Hepatocyte (in vitro differentiated cells): ENCODE data around the gene ADCY4. TPM values are rescaled to one million over a fixed set of nuclear protein-coding genes. Genes with fewer than 3 reads are reported as not detected.

Experiments used
- DNase-seq: peaks from one replicate; pipeline ENCODE4 v3.0.0-alpha.2; 2016; ENCODE audit warnings: low spot score
- H2AFZ ChIP-seq: fragments of 200-600 bp; sonication (generic); 2 replicates; pipeline ENCODE4 v1.6.0; 2016; ENCODE audit warnings: antibody characterized with exemption, mild to moderate bottlenecking
- H3K27ac ChIP-seq: fragments of 200-600 bp; sonication (generic); 2 replicates; pipeline ENCODE4 v1.5.1; 2016; ENCODE audit warnings: mild to moderate bottlenecking
- H3K27me3 ChIP-seq: fragments of 200-600 bp; sonication (generic); 2 replicates; pipeline ENCODE4 v1.6.1; 2016
- H3K36me3 ChIP-seq: fragments of 200-600 bp; sonication (generic); replicated peaks from 2 replicates; pipeline ENCODE4 v1.5.1; 2016; ENCODE audit warnings: low read depth; ENCODE audit not compliant: insufficient read depth
- H3K4me1 ChIP-seq: fragments of 200-600 bp; sonication (generic); 2 replicates; pipeline ENCODE4 v1.5.1; 2016; ENCODE audit warnings: mild to moderate bottlenecking, moderate library complexity; ENCODE audit not compliant: insufficient read depth
- H3K4me2 ChIP-seq: fragments of 200-600 bp; sonication (generic); 2 replicates; pipeline ENCODE4 v1.6.0; 2016
- H3K4me3 ChIP-seq: fragments of 200-600 bp; sonication (generic); 2 replicates; pipeline ENCODE4 v1.5.1; 2016; ENCODE audit warnings: mild to moderate bottlenecking
- H3K79me2 ChIP-seq: fragments of 200-600 bp; sonication (generic); 2 replicates; pipeline ENCODE4 v1.6.0; 2017; ENCODE audit warnings: mild to moderate bottlenecking
- H3K9me2 ChIP-seq: fragments of 200-600 bp; sonication (generic); replicated peaks from 2 replicates; pipeline ENCODE4 v1.6.0; 2017; ENCODE audit warnings: mild to moderate bottlenecking; ENCODE audit not compliant: insufficient read depth
- H3K9me3 ChIP-seq: fragments of 200-600 bp; sonication (generic); 2 replicates; pipeline ENCODE4 v1.5.1; 2016; ENCODE audit warnings: low read depth, mild to moderate bottlenecking
- H4K20me1 ChIP-seq: fragments of 200-600 bp; sonication (generic); 2 replicates; pipeline ENCODE4 v1.6.0; 2016; ENCODE audit warnings: mild to moderate bottlenecking; ENCODE audit not compliant: insufficient read depth, poor library complexity, severe bottlenecking
- CTCF ChIP-seq: fragments of 200-600 bp; sonication (generic); IDR thresholded peaks from 2 replicates; pipeline ENCODE4 v1.5.1; 2016; ENCODE audit warnings: antibody characterized with exemption, mild to moderate bottlenecking; ENCODE audit not compliant: poor library complexity
- EZH2 ChIP-seq: fragments of 200-600 bp; sonication (generic); IDR thresholded peaks from 2 replicates; pipeline ENCODE4 v1.6.1; 2016; ENCODE audit warnings: antibody characterized with exemption, mild to moderate bottlenecking, borderline replicate concordance
- EZH2phosphoT487 ChIP-seq: fragments of 200-600 bp; sonication (generic); IDR thresholded peaks from one replicate; pipeline ENCODE4 v1.6.1; 2018; ENCODE audit warnings: antibody characterized with exemption, mild to moderate bottlenecking, low read depth, moderate library complexity; ENCODE audit not compliant: unreplicated experiment, severe bottlenecking
- WGBS: methylation state at CpG from one replicate; pipeline ENCODE4 v1.1.6; 2016; ENCODE audit warnings: low lambda C conversion rate; ENCODE audit errors: missing lambda C conversion rate; 5-methylcytosine and 5-hydroxymethylcytosine counted together
- polyA plus RNA-seq: library from polyadenylated mRNA; unstranded; fragments of >200 nt; fragmentation: Nextera tagmentation; extraction: Ambion mirVana; gene quantifications from 2 replicates; pipeline ENCODE4 v1.2.1, GENCODE V29; 2016
- total RNA-seq: library from RNA; depleted of rRNA; stranded (reverse); fragments of >200 nt; gene quantifications from 2 replicates; pipeline ENCODE4 v1.2.3, GENCODE V29; 2014

ADCY4 gene
- 0.63 and 1.4 TPM in 2 replicates for total RNA-seq
- polyA plus RNA-seq = 1.3 and 4.1 TPM in 2 replicates

GRCh38 chr14:24334431-24335291 is at the start of gene ADCY4:
Gene ADCY4 (minus strand): TSS chr14:24335071. CDS start chr14:24334652, 419 bp downstream.
- Histone ChIP-seq H3K9me2 (no peaks in the 10 kb centered on the region), H3K4me1 (peaks cover 32% of the 10 kb centered on the region), H3K27me3 (peaks cover 46% of the 10 kb centered on the region), H3K4me3 (peak within 1 kb of the TSS; percentile 18), H3K4me2 (peak within 1 kb of the TSS; percentile 90), H3K27ac (no peak within 1 kb of the TSS), H4K20me1 (no peaks in the 10 kb centered on the region), H3K9me3 (no peaks in the 10 kb centered on the region), H3K36me3 (no peaks in the 10 kb centered on the region), H3K79me2 (no peaks in the 10 kb centered on the region), H2AFZ (peak within 1 kb of the TSS; percentile 51)
- DNase-seq = no peak
- TF ChIP-seq EZH2phosphoT487 (peak; percentile 28), CTCF (no peak), EZH2 (peak; percentile 90)
- WGBS = 8% methylated on average over 30 of the region's 65 CpGs

GRCh38 chr14:24384169-24384568 is 49.3 kb upstream of the ADCY4 start:
- Histone ChIP-seq H3K4me3 (no peak overlapping the region), H2AFZ (no peak overlapping the region), H3K9me3 (no peaks in the 10 kb centered on the region), H3K27me3 (no peaks in the 10 kb centered on the region), H3K4me1 (peaks cover 13% of the 10 kb centered on the region), H3K79me2 (no peaks in the 10 kb centered on the region), H3K9me2 (no peaks in the 10 kb centered on the region), H3K36me3 (no peaks in the 10 kb centered on the region), H3K4me2 (no peak overlapping the region), H4K20me1 (no peaks in the 10 kb centered on the region), H3K27ac (no peak overlapping the region)
- TF ChIP-seq CTCF = no peak
- TF ChIP-seq EZH2phosphoT487 = no peak
- TF ChIP-seq EZH2 = no peak
- WGBS = 91% methylated on average over 4 of the region's 4 CpGs
- no peak for DNase-seq

GRCh38 chr14:24382064-24382371 is 47.1 kb upstream of the ADCY4 start:
- no peaks in the 10 kb centered on the region for H3K9me2 ChIP-seq
- no peak for DNase-seq
- WGBS = 54% methylated on average over 4 of the region's 4 CpGs
- no peaks in the 10 kb centered on the region for H4K20me1 ChIP-seq
- no peak overlapping the region for H3K4me3 ChIP-seq
- H3K9me3 ChIP-seq = no peaks in the 10 kb centered on the region
- no peaks in the 10 kb centered on the region for H3K79me2 ChIP-seq
- H3K27ac ChIP-seq = peak overlapping the region; percentile 30
- H3K27me3 ChIP-seq = no peaks in the 10 kb centered on the region
- no peak for TF ChIP-seq CTCF
- no peak for TF ChIP-seq EZH2phosphoT487
- TF ChIP-seq EZH2 = no peak
- no peaks in the 10 kb centered on the region for H3K36me3 ChIP-seq
- H3K4me2 ChIP-seq = no peak overlapping the region
- peaks cover 16% of the 10 kb centered on the region for H3K4me1 ChIP-seq
- no peak overlapping the region for H2AFZ ChIP-seq
